ENCODE data around the gene RAB13.

- TF ChIP-seq POLR2A (IDR thresholded peaks at IDR 0.05; ENCODE audit: low read depth, low read length) (no peak), CTCF (IDR thresholded peaks at IDR 0.05; ENCODE audit: extremely low read depth in 1 of 2, insufficient read depth in 1 of 2, low read depth in 1 of 2, low read length in 2 of 2) (no peak), POLR2AphosphoS5 (IDR thresholded peaks at IDR 0.05; ENCODE audit: insufficient read depth, low read depth, low read length) (no peak)
Measured at GRCh38 chr1:153968000-153968363, 18.2 kb downstream of the RAB13 start.
